GM21367 (cell line): ENCODE measurements around the gene ACTR8.

ENCODE experiments used
- ATAC-seq: cut with Tn5 transposase; IDR thresholded peaks from one replicate; pipeline ENCODE4 v1.9.1; 2021; ENCODE audit not compliant: unreplicated experiment

ACTR8 gene

DNA sequence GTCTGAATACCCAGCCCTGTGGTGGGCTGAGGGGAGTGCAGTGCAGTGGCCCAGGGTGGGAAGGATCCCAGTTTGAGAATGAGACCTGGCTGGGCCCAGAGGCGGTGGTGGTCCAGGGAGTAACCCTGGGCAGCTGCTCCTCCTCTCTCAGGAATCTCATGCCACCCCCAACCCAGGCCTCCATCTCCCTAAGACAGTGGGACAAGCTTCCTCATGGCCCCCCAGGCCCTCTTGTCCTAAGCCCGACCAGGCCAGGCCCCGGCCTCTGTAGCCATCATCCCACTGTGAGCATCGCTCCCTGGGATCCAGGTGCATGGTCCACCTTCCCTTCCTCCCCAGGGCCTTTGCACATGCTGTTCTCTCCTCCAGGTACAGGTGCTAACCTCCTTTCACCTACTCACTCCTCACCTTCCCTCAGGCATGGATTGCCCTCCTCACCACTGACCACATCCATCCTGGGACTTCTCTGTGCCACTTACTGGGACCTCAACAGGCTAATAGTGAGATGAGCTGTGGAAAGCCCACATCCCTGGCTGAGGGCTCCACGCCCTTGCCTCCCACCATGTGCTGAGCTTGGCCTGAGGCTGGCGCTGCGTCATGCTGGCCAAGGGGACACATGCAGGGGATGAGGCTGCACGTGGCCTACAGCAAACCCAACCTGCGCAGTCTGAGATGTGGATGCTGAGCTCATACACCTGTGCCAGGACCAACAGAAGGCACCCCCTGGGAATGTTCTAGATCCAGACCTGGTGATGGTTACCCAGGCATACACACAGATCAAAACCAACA lies 45.7 kb downstream of the ACTR8 start:
- ATAC-seq = no peak

GRCh38 chr3:53835257-53835656 lies 46.7 kb downstream of the ACTR8 start:
- ATAC-seq = no peak

- no peak for ATAC-seq
These were observed 47.4 kb downstream of the ACTR8 start for GRCh38 chr3:53834429-53835095.

- ATAC-seq = no peak
These were observed 48.3 kb downstream of the ACTR8 start for GRCh38 chr3:53833700-53834099.

GRCh38 chr3:53833053-53833645 lies 48.8 kb downstream of the ACTR8 start:
- no peak for ATAC-seq

DNA sequence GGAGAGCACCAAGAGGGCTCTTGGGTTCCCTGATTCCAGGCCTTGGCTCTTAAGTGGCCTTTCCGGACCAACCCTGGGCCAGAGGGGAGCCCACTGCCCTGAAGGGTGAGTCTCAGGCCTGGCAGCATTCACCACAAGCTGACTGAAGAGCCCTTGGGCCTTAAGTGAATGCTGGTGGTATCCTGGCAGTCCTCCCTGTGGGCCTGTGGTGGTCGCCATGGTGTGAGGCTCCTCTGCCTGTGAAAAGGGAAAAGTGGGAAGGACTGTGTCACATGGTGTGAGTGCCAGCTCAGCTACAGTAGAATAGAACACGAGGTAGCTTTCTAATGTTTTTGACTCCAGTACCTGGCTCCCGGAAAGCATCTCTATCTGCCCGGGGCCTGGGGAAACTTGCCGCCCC lies 51.0 kb downstream of the ACTR8 start:
- no peak for ATAC-seq

DNA sequence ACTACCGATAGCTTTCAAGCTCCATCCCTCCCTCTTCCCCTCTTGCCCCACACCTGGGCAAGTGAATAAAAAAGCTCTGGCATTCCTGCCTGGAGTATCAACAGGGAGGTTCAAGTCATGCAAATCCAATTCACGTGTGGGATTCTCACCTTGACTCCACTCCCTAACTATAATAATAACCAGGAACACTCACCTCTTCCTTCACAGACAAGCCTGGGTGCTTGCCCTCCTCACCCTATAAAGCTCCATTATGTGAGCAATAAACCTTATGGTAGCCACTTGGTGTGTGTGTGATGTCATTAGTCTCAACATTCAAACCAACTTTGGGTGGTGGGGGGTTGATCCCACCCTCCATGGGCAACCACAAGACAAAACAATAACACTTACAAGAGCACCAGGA lies 52.3 kb downstream of the ACTR8 start:
- ATAC-seq = no peak

DNA sequence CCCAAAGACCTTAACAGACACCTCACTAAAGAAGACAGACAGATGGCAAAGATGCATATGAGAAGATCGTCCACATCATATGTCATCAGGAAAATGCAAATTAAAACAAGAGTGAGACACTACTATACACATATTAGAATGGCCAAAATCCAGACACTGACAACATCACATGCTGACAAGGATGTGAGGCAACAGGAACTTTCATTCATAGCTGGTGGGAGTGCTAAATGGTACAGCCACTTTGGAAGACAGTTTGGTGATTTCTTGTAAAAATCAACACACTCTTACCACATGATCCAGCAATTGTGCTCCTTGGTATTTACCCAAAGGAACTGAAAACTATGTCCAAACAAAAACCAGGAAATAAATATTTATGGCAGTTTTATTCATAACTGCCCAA lies 53.4 kb downstream of the ACTR8 start:
- ATAC-seq = no peak

GRCh38 chr3:53826048-53826447 lies 55.9 kb downstream of the ACTR8 start:
- no peak for ATAC-seq

- no peak for ATAC-seq
These were observed 57.2 kb downstream of the ACTR8 start for GRCh38 chr3:53824795-53825194.

GRCh38 chr3:53823956-53824657 lies 57.8 kb downstream of the ACTR8 start:
- no peak for ATAC-seq

GRCh38 chr3:53823026-53823955 lies 58.7 kb downstream of the ACTR8 start:
- no peak for ATAC-seq

GRCh38 chr3:53822331-53822741 lies 59.6 kb downstream of the ACTR8 start:
- no peak for ATAC-seq

DNA sequence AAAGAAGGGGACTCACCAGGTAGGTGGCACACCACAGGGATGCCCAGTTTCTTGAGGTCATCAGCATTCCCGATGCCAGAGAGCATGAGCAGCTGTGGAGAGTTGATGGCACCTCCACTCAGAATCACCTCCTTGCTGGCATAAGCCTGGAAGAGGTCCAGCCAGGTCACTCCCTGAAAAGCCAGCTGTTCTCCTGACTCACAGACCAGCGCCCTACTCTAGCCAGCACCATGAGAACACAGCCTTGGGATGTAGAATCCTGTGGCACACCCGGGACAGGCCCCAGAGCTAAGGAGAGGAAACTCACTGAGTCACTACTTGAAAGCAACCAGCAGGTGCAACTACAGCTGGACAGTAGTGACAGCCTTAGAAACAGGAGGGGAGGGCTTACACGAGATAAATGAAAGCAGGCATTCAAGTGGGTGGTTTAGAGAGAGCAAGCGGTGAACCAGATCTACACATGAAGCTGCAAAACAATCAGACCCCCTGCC lies 60.3 kb downstream of the ACTR8 start:
- ATAC-seq = no peak

- no peak for ATAC-seq
These were observed 61.0 kb downstream of the ACTR8 start for GRCh38 chr3:53820756-53821580.

GRCh38 chr3:53820084-53820483 lies 61.9 kb downstream of the ACTR8 start:
- ATAC-seq = no peak

DNA sequence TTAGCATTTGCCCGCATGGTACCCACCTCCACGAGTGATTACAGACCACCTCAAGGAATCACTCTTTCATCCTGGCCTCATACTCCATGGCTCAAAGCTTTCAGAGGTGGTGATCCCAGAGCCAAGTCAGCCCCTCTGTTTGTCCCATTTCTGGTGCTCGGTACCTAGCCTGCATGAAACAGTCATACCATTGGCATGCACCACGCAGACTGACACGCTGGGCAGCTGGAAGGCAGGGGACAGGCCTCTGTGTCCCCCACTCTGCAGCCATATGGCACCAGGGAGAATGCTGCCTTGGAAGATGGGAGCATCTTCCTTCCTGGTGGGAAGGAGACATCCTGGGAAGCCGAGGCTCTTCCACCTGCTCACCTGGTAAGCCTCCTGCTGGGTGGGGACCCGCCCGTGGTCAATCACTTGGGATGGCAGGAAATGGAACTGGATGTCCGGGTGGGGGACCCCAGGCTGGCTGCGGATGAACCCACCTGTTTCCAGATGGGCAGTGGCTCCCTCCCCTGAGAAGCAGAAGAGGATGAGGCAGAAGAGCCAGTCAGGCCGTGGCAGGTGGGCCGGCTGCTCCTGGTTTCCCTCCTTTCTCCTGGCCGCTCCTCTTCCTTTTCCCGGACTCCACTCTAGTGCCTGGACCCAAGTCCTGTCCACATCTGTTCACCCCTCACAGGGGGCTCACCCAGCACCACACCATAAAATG lies 62.6 kb downstream of the ACTR8 start:
- no peak for ATAC-seq

- ATAC-seq = no peak
These were observed 63.5 kb downstream of the ACTR8 start for GRCh38 chr3:53818221-53819162.
